Transverse colon (tissue), 4 donors: Measurements from ENCODE around the gene KRTAP5-4. TPM values are rescaled to one million over a fixed set of nuclear protein-coding genes. Genes with fewer than 3 reads are reported as not detected.

Experiments
- DNase-seq: peaks from one replicate; pipeline ENCODE4 v3.0.0-alpha.2; 2019
- H3K27ac ChIP-seq, 4 donors: fragments of 200-600 bp; sonication (generic); 2 replicates each; pipeline ENCODE4 v1.5.1; 2016 to 2018; ENCODE audit warnings: inconsistent platforms in 4 of 4
- H3K27me3 ChIP-seq: fragments of 200-600 bp; sonication (generic); 2 replicates; pipeline ENCODE4 v1.5.1; 2017; ENCODE audit warnings: inconsistent platforms
- H3K36me3 ChIP-seq, 4 donors: fragments of 200-600 bp; sonication (generic); 2 replicates each; pipeline ENCODE4 v1.5.1; 2017 to 2019; ENCODE audit warnings: inconsistent platforms in 4 of 4
- H3K4me1 ChIP-seq, 4 donors: fragments of 200-600 bp; sonication (generic); 2 replicates each; pipeline ENCODE4 v1.5.1; 2017 to 2020; ENCODE audit warnings: inconsistent platforms in 4 of 4
- H3K4me3 ChIP-seq, 4 donors: fragments of 200-600 bp; sonication (generic); 1 replicate in 1 of 4; 2 replicates in 3 of 4; pipeline versions ENCODE4 v1.5.1 to v1.6.1; 2017 to 2019; ENCODE audit warnings: inconsistent platforms in 4 of 4
- H3K9me3 ChIP-seq, 2 donors: fragments of 200-600 bp; sonication (generic); 2 replicates each; pipeline ENCODE4 v1.5.1; 2017 to 2019; ENCODE audit warnings: inconsistent platforms in 2 of 2
- EP300 ChIP-seq: sonication (generic); formaldehyde crosslinking; IDR thresholded peaks from one replicate; pipeline ENCODE4 v1.6.1; 2017; ENCODE audit warnings: antibody characterized with exemption, low read depth
- POLR2A ChIP-seq: fragments of 450-650 bp; IDR thresholded peaks from one replicate; pipeline ENCODE4 v1.6.1; 2016; ENCODE audit warnings: antibody characterized with exemption, mild to moderate bottlenecking, moderate library complexity
- POLR2AphosphoS5 ChIP-seq, 3 donors: sonication (generic); formaldehyde crosslinking; IDR thresholded peaks; one replicate each; pipeline ENCODE4 v1.6.1; 2016; ENCODE audit warnings: antibody characterized with exemption in 3 of 3
- WGBS, 2 donors: methylation state at CpG; one replicate each; pipeline ENCODE4 v1.1.5; 2018; ENCODE audit warnings: low coverage in 1 of 2; 5-methylcytosine and 5-hydroxymethylcytosine counted together
- in situ Hi-C, 4 donors: fragments of 200-750 bp; cut with MboI; loops; one replicate each; pipeline versions ENCODE4 v1.15.0 to v1.15.1; 2017; ENCODE audit warnings: low sequenced_read_pairs in 3 of 4, low pct_ligation_motif_present in 1 of 4, low pct_unique_long_range_greater_than_20kb in 1 of 4
- intact Hi-C: fragments of 100-400 bp; cut with DNase I; formaldehyde crosslinking; loops from one replicate; pipeline ENCODE4 v1.15.1; 2023; ENCODE audit warnings: low total_unique reads
- total RNA-seq, 4 donors: library from RNA; depleted of rRNA; stranded (reverse); fragments of >200 nt; gene quantifications; one replicate each; pipeline ENCODE4 v1.1.0, GENCODE V29; 2016
- TF ChIP-seq, protein P1 (sequence below), 5 experiments: fragments of 200-600 bp in 3 of 5; fragments of 450-650 bp in 2 of 5; sonication (generic) in 3 of 5; IDR thresholded peaks; 1 replicate in 2 of 5; 2 replicates in 3 of 5; pipeline ENCODE4 v1.5.1; 2016 to 2017; ENCODE audit warnings: antibody characterized with exemption in 5 of 5, inconsistent platforms in 3 of 5, mild to moderate bottlenecking in 2 of 5, moderate library complexity in 1 of 5

The KRTAP5-4 gene
- total RNA-seq, 4 donors from 2014 or later, result not detected

DNA sequence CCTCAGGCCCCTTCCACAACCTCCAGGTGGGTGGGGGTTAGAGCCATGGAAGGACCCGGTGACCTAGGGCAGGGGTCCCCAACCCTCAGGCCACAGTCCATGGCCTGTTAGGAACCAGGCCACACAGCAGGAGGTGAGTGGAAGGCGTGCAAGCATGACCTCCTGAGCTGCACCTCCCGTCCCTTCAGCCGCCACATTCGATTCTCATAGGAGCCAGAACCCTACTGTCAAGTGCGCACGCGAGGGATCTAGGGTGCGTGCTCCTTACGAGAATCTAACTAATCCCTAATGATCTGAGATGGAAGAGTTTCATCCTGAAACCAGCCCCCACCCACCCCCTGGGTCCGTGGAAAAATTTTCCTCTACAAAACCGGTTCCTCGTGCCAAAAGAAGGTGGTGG is 3.6 kb upstream of the KRTAP5-4 start:
- Histone ChIP-seq H3K9me3 (no peaks in the 10 kb centered on the region), H3K36me3 (no peaks in the 10 kb centered on the region), H3K27me3 (peaks cover 11% of the 10 kb centered on the region), H3K4me3 (no peak overlapping the region), H3K4me1 (peaks cover 0 to 7% (median 1%) of the 10 kb centered on the region in 4 donors), H3K27ac (no peak overlapping the region)
- 83% methylated on average over 13 of the region's 13 CpGs; no CpG with 5 or more reads in 1 of the 2 donors for WGBS, 2 donors
- intact Hi-C loops (no loop called here), in situ Hi-C loops (no loop called here)
- no peak for TF ChIP-seq POLR2A
- no peak for TF ChIP-seq POLR2AphosphoS5 (IDR thresholded peaks at IDR 0.05)
- TF ChIP-seq EP300, result no peak
- DNase-seq, result no peak

DNA sequence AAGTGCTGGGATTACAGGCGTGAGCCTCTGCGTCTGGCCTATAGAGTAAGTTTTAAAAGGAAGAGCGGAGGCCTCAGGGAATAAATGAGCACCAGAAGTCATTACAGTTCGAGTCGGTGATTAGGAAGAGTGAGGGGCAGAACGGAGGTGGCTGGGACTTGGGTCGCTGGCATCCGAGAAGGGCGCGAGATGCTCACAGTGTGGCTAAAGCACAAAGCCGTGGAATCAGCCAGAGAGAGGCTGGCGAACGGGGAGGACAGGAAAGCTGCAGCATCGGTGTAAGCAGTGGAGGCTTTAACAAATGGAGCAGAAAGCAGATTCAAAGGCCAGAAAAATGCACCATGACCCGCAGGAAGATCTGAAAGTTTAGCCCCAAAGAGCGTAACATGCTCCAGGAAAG is 2.7 kb upstream of the KRTAP5-4 start:
- no peak for DNase-seq
- H3K9me3 ChIP-seq, result no peaks in the 10 kb centered on the region
- no peak overlapping the region for H3K27ac ChIP-seq
- H3K36me3 ChIP-seq, result no peaks in the 10 kb centered on the region
- in situ Hi-C loops, result no loop called here
- H3K4me1 ChIP-seq, result peaks cover 0 to 7% (median 1%) of the 10 kb centered on the region in 4 donors
- peaks cover 10% of the 10 kb centered on the region for H3K27me3 ChIP-seq
- H3K4me3 ChIP-seq, result no peak overlapping the region
- intact Hi-C loops, result no loop called here
- TF ChIP-seq EP300 (no peak), POLR2A (no peak), POLR2AphosphoS5 (IDR thresholded peaks at IDR 0.05) (no peak)
- TF ChIP-seq, protein P1, sequence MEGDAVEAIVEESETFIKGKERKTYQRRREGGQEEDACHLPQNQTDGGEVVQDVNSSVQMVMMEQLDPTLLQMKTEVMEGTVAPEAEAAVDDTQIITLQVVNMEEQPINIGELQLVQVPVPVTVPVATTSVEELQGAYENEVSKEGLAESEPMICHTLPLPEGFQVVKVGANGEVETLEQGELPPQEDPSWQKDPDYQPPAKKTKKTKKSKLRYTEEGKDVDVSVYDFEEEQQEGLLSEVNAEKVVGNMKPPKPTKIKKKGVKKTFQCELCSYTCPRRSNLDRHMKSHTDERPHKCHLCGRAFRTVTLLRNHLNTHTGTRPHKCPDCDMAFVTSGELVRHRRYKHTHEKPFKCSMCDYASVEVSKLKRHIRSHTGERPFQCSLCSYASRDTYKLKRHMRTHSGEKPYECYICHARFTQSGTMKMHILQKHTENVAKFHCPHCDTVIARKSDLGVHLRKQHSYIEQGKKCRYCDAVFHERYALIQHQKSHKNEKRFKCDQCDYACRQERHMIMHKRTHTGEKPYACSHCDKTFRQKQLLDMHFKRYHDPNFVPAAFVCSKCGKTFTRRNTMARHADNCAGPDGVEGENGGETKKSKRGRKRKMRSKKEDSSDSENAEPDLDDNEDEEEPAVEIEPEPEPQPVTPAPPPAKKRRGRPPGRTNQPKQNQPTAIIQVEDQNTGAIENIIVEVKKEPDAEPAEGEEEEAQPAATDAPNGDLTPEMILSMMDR (IDR thresholded peaks at IDR 0.05), result no peak
- WGBS, 2 donors, result 76 to 84% methylated on average over 16 of the region's 16 CpGs

DNA sequence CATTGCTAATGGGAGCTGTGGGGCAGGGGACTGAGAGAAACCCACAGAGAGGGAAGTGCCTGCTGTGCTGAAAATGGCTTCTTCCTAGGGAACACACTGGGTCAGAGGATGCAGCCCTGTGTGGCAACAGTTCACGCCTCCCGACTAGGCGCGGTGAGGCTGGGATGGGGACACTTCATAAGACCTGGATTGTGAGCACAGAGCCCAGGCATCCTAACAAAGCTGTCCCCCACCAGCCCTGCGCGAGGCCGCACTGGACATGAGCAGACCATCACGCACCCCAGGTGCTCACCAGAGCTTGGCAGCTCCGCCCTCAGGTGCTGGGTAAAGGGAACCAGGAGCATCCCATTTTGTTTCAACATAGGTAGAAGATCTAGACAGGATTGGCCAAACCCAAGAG is 1.8 kb upstream of the KRTAP5-4 start:
- Histone ChIP-seq H3K4me1 (peaks cover 0 to 2% (median 0%) of the 10 kb centered on the region in 4 donors), H3K27ac (no peak overlapping the region), H3K27me3 (peaks cover 10% of the 10 kb centered on the region), H3K4me3 (no peak overlapping the region), H3K36me3 (no peaks in the 10 kb centered on the region), H3K9me3 (no peaks in the 10 kb centered on the region)
- intact Hi-C loops (no loop called here), in situ Hi-C loops (no loop called here)
- no peak for DNase-seq
- 89 to 93% methylated on average over 3 to 9 of the region's 9 CpGs for WGBS, 2 donors
- no peak for TF ChIP-seq POLR2A

DNA sequence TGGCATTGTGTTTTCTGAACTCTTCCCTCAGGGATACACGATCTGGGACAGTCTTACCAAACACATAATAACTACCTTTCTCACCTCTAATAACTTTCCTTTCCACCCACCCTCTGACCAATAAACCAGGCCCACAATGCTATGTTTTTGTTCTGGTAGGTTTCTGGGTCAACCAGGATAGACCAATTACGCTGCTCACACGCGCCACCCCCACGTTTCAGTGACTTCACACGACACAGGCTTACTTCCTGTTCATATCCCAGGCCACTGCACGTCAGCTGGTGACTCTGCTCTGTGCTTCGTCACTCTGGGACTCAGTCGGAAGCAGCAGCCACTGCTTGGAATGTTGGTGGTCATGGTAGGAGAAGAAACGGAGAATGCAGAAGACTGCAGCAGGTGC is 2.5 kb downstream of the KRTAP5-4 start:
- Histone ChIP-seq H3K9me3 (no peaks in the 10 kb centered on the region), H3K27me3 (peaks cover 30% of the 10 kb centered on the region), H3K36me3 (no peaks in the 10 kb centered on the region), H3K27ac (no peak overlapping the region), H3K4me3 (no peak overlapping the region), H3K4me1 (no peaks in the 10 kb centered on the region)
- TF ChIP-seq, protein P1 (IDR thresholded peaks at IDR 0.05), result no peak
- intact Hi-C loops, result no loop called here
- in situ Hi-C loops, result no loop called here
- 44 to 55% methylated on average over 5 to 10 of the region's 10 CpGs for WGBS, 2 donors
- DNase-seq, result no peak

DNA sequence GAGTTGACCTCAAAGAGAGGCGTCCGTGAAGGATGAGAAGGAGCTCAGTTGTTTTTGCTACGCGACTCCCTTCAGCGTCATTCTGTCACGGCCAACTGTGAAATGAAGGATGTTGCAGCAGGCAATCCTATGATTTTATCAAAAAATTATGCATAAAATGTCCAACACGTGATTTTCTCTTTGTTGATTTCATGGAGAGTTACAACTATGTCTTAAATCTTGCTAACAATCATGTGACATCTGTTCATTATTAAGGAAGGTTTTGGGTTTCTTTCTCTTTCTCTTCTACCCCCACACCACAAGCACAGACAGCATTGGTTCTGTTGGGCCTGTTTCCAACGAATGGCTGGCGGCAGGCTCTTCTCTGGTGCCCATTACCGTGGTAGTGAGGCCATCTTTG is 3.7 kb downstream of the KRTAP5-4 start:
- H3K4me1 ChIP-seq, result no peaks in the 10 kb centered on the region
- H3K4me3 ChIP-seq, result no peak overlapping the region
- in situ Hi-C loops, result no loop called here
- TF ChIP-seq, protein P1 (IDR thresholded peaks at IDR 0.05), result no peak
- TF ChIP-seq EP300 (no peak), POLR2AphosphoS5 (IDR thresholded peaks at IDR 0.05) (no peak), POLR2A (no peak)
- H3K36me3 ChIP-seq, result no peaks in the 10 kb centered on the region
- WGBS, 2 donors, result 59 to 77% methylated on average over 4 to 10 of the region's 10 CpGs
- H3K9me3 ChIP-seq, result no peaks in the 10 kb centered on the region
- intact Hi-C loops, result no loop called here
- no peak for DNase-seq
- H3K27ac ChIP-seq, result no peak overlapping the region
- peaks cover 33% of the 10 kb centered on the region for H3K27me3 ChIP-seq
